H1 (cell line): ENCODE results near the gene KLF7. TPM values are rescaled to one million over a fixed set of nuclear protein-coding genes. Genes with fewer than 3 reads are reported as not detected.

Experiments used
- CTCF ChIA-PET: fragments of 300-600 bp; sonication (Branson Sonifier 250); formaldehyde crosslinking; loops from one replicate; lab custom pipeline; 2021; ENCODE audit not compliant: partially characterized antibody; lab: Charles Lee
- POLR2A ChIA-PET: fragments of 300-600 bp; sonication (Branson Sonifier 250); formaldehyde crosslinking; loops from one replicate; lab custom pipeline; 2021; ENCODE audit warnings: inconsistent platforms; ENCODE audit not compliant: partially characterized antibody; lab: Charles Lee
- DNase-seq, 2 experiments: peaks; one replicate each; pipeline versions ENCODE4 v3.0.0 to v3.0.0-alpha.2; 2010 to 2022; ENCODE audit warnings: low spot score in 2 of 2, low read depth in 1 of 2, mixed read lengths in 1 of 2
- FAIRE-seq: peaks from 2 replicates; lab custom pipeline; 2011; peaks lifted over from hg19 to GRCh38; lab: Jason Lieb, UNC
- H2AFZ ChIP-seq: 2 replicates; pipeline ENCODE4 v1.8.1; 2012; ENCODE audit warnings: low read length, inconsistent platforms
- H2AK5ac ChIP-seq: 2 replicates; pipeline ENCODE4 v1.6.1; 2013; ENCODE audit warnings: low read depth, low read length
- H2BK120ac ChIP-seq: replicated peaks from 2 replicates; pipeline ENCODE3; 2013; ENCODE audit warnings: low read depth, low read length, inconsistent platforms
- H2BK12ac ChIP-seq: 2 replicates; pipeline ENCODE4 v1.6.1; 2013; ENCODE audit warnings: low read depth, low read length
- H2BK15ac ChIP-seq: 2 replicates; pipeline ENCODE4 v1.6.1; 2013; ENCODE audit warnings: low read length
- H2BK20ac ChIP-seq: 2 replicates; pipeline ENCODE4 v1.6.1; 2013; ENCODE audit warnings: low read length
- H2BK5ac ChIP-seq: 2 replicates; pipeline ENCODE4 v1.6.1; 2013; ENCODE audit warnings: low read depth, low read length
- H3K14ac ChIP-seq: 2 replicates; pipeline ENCODE4 v1.6.1; 2013; ENCODE audit warnings: inconsistent platforms; ENCODE audit not compliant: insufficient read length
- H3K18ac ChIP-seq: 2 replicates; pipeline ENCODE4 v1.6.1; 2013; ENCODE audit warnings: low read length; ENCODE audit errors: extremely low read depth
- H3K23ac ChIP-seq: 2 replicates; pipeline ENCODE4 v1.6.1; 2013; ENCODE audit warnings: inconsistent platforms; ENCODE audit not compliant: insufficient read length
- H3K23me2 ChIP-seq: 2 replicates; pipeline ENCODE4 v1.6.1; 2013; ENCODE audit warnings: low read depth, low read length
- H3K27ac ChIP-seq: 2 replicates; pipeline ENCODE4 v1.6.1; 2011; ENCODE audit warnings: low read depth, low read length, inconsistent platforms
- H3K27me3 ChIP-seq, 4 experiments: replicated peaks in 1 of 4; 1 replicate in 1 of 4; 2 replicates in 3 of 4; pipeline versions ENCODE4 v1.6.1 to v1.8.1; 2011 to 2013; ENCODE audit warnings: low read length in 3 of 4, mild to moderate bottlenecking in 3 of 4, inconsistent platforms in 2 of 4, mixed read lengths in 2 of 4, moderate library complexity in 1 of 4; ENCODE audit not compliant: control insufficient read depth in 3 of 4, insufficient read depth in 3 of 4; ENCODE audit errors: extremely low read depth in 1 of 4
- H3K36me3 ChIP-seq, 4 experiments: 2 replicates each; pipeline versions ENCODE4 v1.6.1 to v1.8.1; 2011 to 2013; ENCODE audit warnings: mild to moderate bottlenecking in 4 of 4, low read length in 3 of 4, moderate library complexity in 2 of 4, control low read depth in 1 of 4, inconsistent platforms in 1 of 4; ENCODE audit not compliant: insufficient read depth in 4 of 4, control insufficient read depth in 2 of 4
- H3K4ac ChIP-seq: replicated peaks from 2 replicates; pipeline ENCODE3; 2013; ENCODE audit warnings: low read length, low read depth, mixed read lengths, inconsistent platforms; ENCODE audit not compliant: insufficient read length
- H3K4me1 ChIP-seq, 4 experiments: replicated peaks in 1 of 4; 1 replicate in 1 of 4; 2 replicates in 3 of 4; pipeline versions ENCODE4 v1.6.1 to v1.8.1; 2011 to 2013; ENCODE audit warnings: low read length in 3 of 4, inconsistent platforms in 2 of 4, mixed read lengths in 1 of 4; ENCODE audit not compliant: insufficient read depth in 4 of 4, control insufficient read depth in 3 of 4
- H3K4me2 ChIP-seq, 2 experiments: 2 replicates each; pipeline versions ENCODE4 v1.6.1 to v1.8.1; 2011 to 2013; ENCODE audit warnings: low read depth in 2 of 2, low read length in 2 of 2, control low read depth in 1 of 2, inconsistent platforms in 1 of 2, mild to moderate bottlenecking in 1 of 2; ENCODE audit not compliant: insufficient read depth in 1 of 2
- H3K4me3 ChIP-seq, 4 experiments: fragments of 200-600, 300-600 bp in 1 of 4; sonication (generic), shearing (Covaris generic), sonication (Bioruptor Twin) in 1 of 4; 2 replicates each; pipeline versions ENCODE4 v1.5.1 to v1.8.1; 2011 to 2016; ENCODE audit warnings: low read length in 4 of 4, low read depth in 3 of 4, control low read depth in 2 of 4, inconsistent platforms in 2 of 4, mild to moderate bottlenecking in 2 of 4, mixed read lengths in 1 of 4, moderate library complexity in 1 of 4; ENCODE audit not compliant: insufficient read depth in 2 of 4; ENCODE audit errors: extremely low read depth in 1 of 4
- H3K56ac ChIP-seq: replicated peaks from 2 replicates; pipeline ENCODE3; 2013; ENCODE audit warnings: low read depth, mild to moderate bottlenecking, mixed read lengths, low read length, inconsistent platforms; ENCODE audit not compliant: insufficient read length
- H3K79me1 ChIP-seq: 2 replicates; pipeline ENCODE4 v1.6.1; 2013; ENCODE audit warnings: low read depth, low read length, control low read depth
- H3K79me2 ChIP-seq, 2 experiments: 2 replicates each; pipeline versions ENCODE4 v1.6.1 to v1.8.1; 2012 to 2013; ENCODE audit warnings: low read length in 2 of 2, mild to moderate bottlenecking in 2 of 2, inconsistent platforms in 1 of 2; ENCODE audit not compliant: insufficient read depth in 2 of 2, control insufficient read depth in 1 of 2
- H3K9ac ChIP-seq, 4 experiments: replicated peaks in 1 of 4; 1 replicate in 1 of 4; 2 replicates in 3 of 4; pipeline versions ENCODE4 v1.6.1 to v1.8.1; 2011 to 2013; ENCODE audit warnings: low read depth in 3 of 4, low read length in 3 of 4, control low read depth in 2 of 4, mild to moderate bottlenecking in 2 of 4, moderate library complexity in 2 of 4, inconsistent platforms in 1 of 4; ENCODE audit errors: extremely low read depth in 1 of 4
- H3K9me3 ChIP-seq, 2 experiments: 2 replicates each; pipeline versions ENCODE4 v1.6.1 to v1.8.1; 2012 to 2013; ENCODE audit warnings: mild to moderate bottlenecking in 2 of 2, moderate library complexity in 2 of 2, control low read depth in 1 of 2, inconsistent platforms in 1 of 2, low read depth in 1 of 2, low read length in 1 of 2, mixed read lengths in 1 of 2; ENCODE audit not compliant: insufficient read depth in 2 of 2
- H4K20me1 ChIP-seq, 2 experiments: replicated peaks in 1 of 2; 2 replicates each; pipeline versions ENCODE3 to v1.8.1; 2011 to 2013; ENCODE audit warnings: inconsistent platforms in 2 of 2, low read length in 2 of 2, mild to moderate bottlenecking in 1 of 2; ENCODE audit not compliant: insufficient read depth in 2 of 2, control insufficient read depth in 1 of 2
- H4K5ac ChIP-seq: 2 replicates; pipeline ENCODE4 v1.6.1; 2013; ENCODE audit warnings: low read length, low read depth, mixed read lengths, inconsistent platforms; ENCODE audit not compliant: insufficient read length
- H4K8ac ChIP-seq: 2 replicates; pipeline ENCODE4 v1.8.0; 2013; ENCODE audit warnings: mild to moderate bottlenecking, moderate library complexity, low read length, inconsistent platforms; ENCODE audit not compliant: insufficient read depth; ENCODE audit errors: extremely low read depth
- H4K91ac ChIP-seq: replicated peaks from 2 replicates; pipeline ENCODE3; 2013; ENCODE audit warnings: low read length, mixed read lengths, inconsistent platforms; ENCODE audit not compliant: insufficient read length
- CHD1 ChIP-seq: IDR thresholded peaks from 2 replicates; pipeline ENCODE4 v1.6.1; 2012; ENCODE audit warnings: low read depth, low read length, improper control_type of control experiment
- JUND ChIP-seq: IDR thresholded peaks from 2 replicates; pipeline ENCODE4 v1.6.1; 2011; ENCODE audit warnings: mild to moderate bottlenecking, improper control_type of control experiment, low read length
- POLR2AphosphoS5 ChIP-seq: IDR thresholded peaks from 2 replicates; pipeline ENCODE4 v1.6.1; 2011; ENCODE audit warnings: low read depth, low read length
- SP1 ChIP-seq: IDR thresholded peaks from 2 replicates; pipeline ENCODE4 v1.6.1; 2011; ENCODE audit warnings: low read depth, low read length
- TAF7 ChIP-seq: optimal IDR thresholded peaks from 2 replicates; pipeline ENCODE3; 2011; ENCODE audit warnings: low read depth, mild to moderate bottlenecking, inconsistent platforms, low read length, moderate library complexity, borderline replicate concordance
- ZNF274 ChIP-seq: IDR thresholded peaks from 2 replicates; pipeline ENCODE4 v1.7.0; 2012; ENCODE audit warnings: low read length, borderline replicate concordance; ENCODE audit errors: extremely low read depth
- WGBS, 2 experiments: shearing (Covaris generic) in 1 of 2; methylation state at CpG; one replicate each; pipeline versions ENCODE4 v1.1.6 to v1.1.7; 2013 to 2015; ENCODE audit warnings: low lambda C conversion rate in 2 of 2, mixed read lengths in 2 of 2, inconsistent platforms in 1 of 2, low coverage in 1 of 2, missing lambda C conversion rate in 1 of 2; ENCODE audit not compliant: insufficient replicate concordance in 2 of 2, insufficient coverage in 1 of 2, insufficient read length in 1 of 2; ENCODE audit errors: extremely low coverage in 1 of 2, missing lambda C conversion rate in 1 of 2; 5-methylcytosine and 5-hydroxymethylcytosine counted together
- polyA plus RNA-seq, 7 experiments: library from polyadenylated mRNA; depleted of rRNA in 3 of 7; stranded (reverse) in 5 of 7; unstranded in 2 of 7; fragments of >200 nt in 5 of 7; fragments of 200-250 nt in 2 of 7; gene quantifications; 1 replicate in 5 of 7; 2 replicates in 1 of 7; 4 replicates in 1 of 7; pipeline versions ENCODE4 v1.2.1 to v1.2.3, GENCODE V29; 2011 to 2013; ENCODE audit warnings: missing spikeins in 2 of 7, mixed read lengths in 2 of 7
- total RNA-seq: library from RNA; stranded (reverse); fragmentation: NEBNext Ultra II Directional; extraction: Animal tissue kit (Norgen Biotek cat#: 25700); gene quantifications from 2 replicates; pipeline ENCODE4 v1.2.1, GENCODE V29; 2021

The KLF7 gene
- total and polyA plus RNA-seq, 2 of the 8 experiments (the other 6 are each of a cell fraction or from before 2014, with no cell fraction given) = 9.6 to 23.3 TPM

GRCh38 chr2:207133458-207133819, 32.3 kb downstream of the KLF7 start:
- no peaks in the 10 kb centered on the region for H4K20me1 ChIP-seq
- no peak overlapping the region for H3K18ac ChIP-seq
- H3K79me2 ChIP-seq = peaks cover 0 to 63% of the 10 kb centered on the region in 2 experiments
- H2AK5ac ChIP-seq = no peak overlapping the region
- peaks cover 0 to 2% of the 10 kb centered on the region in 2 experiments; a peak in 1 of 4 replicates for H3K9me3 ChIP-seq
- H3K56ac ChIP-seq = no peak overlapping the region
- no peaks in the 10 kb centered on the region for H3K27me3 ChIP-seq
- H3K4me2 ChIP-seq = peak overlapping the region; percentile 11 to 23; a peak in 1 of 4 replicates
- peaks cover 0 to 2% (median 0%) of the 10 kb centered on the region in 4 experiments; a peak in 2 of 8 replicates for H3K36me3 ChIP-seq
- H3K23ac ChIP-seq = no peak overlapping the region
- no peak overlapping the region for H2BK12ac ChIP-seq
- H4K8ac ChIP-seq = no peak overlapping the region; the same call in 1 of the 2 replicates
- H2BK120ac ChIP-seq = no peak overlapping the region
- POLR2A ChIA-PET = interaction anchor here (1.3 to 1.5 kb wide), 3 partner anchors 10 to 33 kb away, joined by 4 to 8 read pairs (median 6); partner anchors contain the start of gene KLF7
- no peak overlapping the region for H3K27ac ChIP-seq
- no peak overlapping the region for H2AFZ ChIP-seq
- no peak overlapping the region for H3K14ac ChIP-seq
- H3K4me3 ChIP-seq = no peak overlapping the region
- H3K9ac ChIP-seq = no peak overlapping the region
- CTCF ChIA-PET = interaction anchor here (1.1 kb wide), 1 partner anchor 18 kb away, joined by 4 read pairs; no protein-coding TSS in a partner anchor
- no peak overlapping the region for H4K5ac ChIP-seq
- H2BK5ac ChIP-seq = 0 out of 2 replicates have a peak overlapping the region, but pooled peaks have one; percentile 30
- no peaks in the 10 kb centered on the region for H3K23me2 ChIP-seq
- DNase-seq (no peak), FAIRE-seq (no peak)
- H3K4me1 ChIP-seq = peaks cover 3 to 25% (median 8%) of the 10 kb centered on the region in 4 experiments; a peak in 5 of 7 replicates
- no peak overlapping the region for H3K4ac ChIP-seq
- TF ChIP-seq TAF7 (no peak), POLR2AphosphoS5 (no peak), CHD1 (no peak), JUND (no peak), SP1 (no peak), ZNF274 (no peak)
- H4K91ac ChIP-seq = no peak overlapping the region
- no peak overlapping the region for H2BK15ac ChIP-seq
- no peak overlapping the region for H2BK20ac ChIP-seq
- 73% methylated on average over 6 of the region's 6 CpGs; no CpG with 5 or more reads in 1 of the 2 experiments for WGBS, 2 experiments
- H3K79me1 ChIP-seq = no peaks in the 10 kb centered on the region
